HT1080 (cell line): Measurements from ENCODE around the gene DNAJC19. TPM values are rescaled to one million over a fixed set of nuclear protein-coding genes. Genes with fewer than 3 reads are reported as not detected.

ENCODE experiments used
- DNase-seq: peaks from one replicate; pipeline ENCODE4 v3.0.0-alpha.2; 2015; ENCODE audit warnings: low read depth
- total RNA-seq: library from RNA; depleted of rRNA; stranded (reverse); fragments of >200 nt; shearing (Covaris generic); gene quantifications from 2 replicates; pipeline ENCODE4 v1.2.3, GENCODE V29; 2014; rRNA removed

Gene DNAJC19
- total RNA-seq, 1 experiment from 2014 or later = 126 TPM

DNA sequence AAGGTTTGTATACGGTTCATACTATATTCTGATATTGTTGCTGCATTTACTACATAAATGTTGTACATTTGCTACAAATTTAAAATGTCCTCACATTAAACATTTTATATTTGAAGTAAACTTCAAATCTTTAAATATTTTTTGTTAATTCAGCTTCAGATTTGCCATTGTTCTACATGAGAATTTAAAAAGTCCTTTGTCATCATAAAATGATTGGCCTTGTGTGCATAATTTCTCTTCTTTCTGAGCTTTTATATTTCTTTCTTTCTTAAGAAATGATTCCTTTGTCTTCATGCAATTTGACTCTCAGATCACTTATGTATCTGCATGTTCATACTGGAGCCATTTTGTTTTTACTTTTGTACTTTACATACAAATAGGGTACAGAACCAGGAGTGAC is 28.0 kb downstream of the DNAJC19 start:
- DNase-seq = no peak

DNA sequence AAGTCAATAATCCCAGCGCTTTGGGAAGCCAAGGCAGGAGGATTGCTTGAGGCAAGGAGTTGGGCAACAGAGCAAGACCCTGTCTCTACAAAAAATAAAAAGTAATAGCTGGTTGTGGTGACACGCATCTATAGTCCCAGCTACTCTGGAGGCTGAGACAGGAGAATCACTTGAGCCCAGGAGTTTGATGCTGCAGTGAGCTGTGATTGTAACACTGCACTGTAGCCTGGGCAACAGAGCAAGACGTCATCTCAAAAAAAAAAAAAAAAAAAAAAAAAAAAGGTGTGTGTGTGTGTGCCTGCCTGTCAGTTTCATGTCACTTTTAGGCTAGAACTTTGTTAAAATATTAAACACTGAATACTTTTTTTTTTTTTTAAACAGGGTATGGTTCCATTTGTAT is 28.4 kb downstream of the DNAJC19 start:
- no peak for DNase-seq

- no peak for DNase-seq
Measured at GRCh38 chr3:180959691-180960090, 29.8 kb downstream of the DNAJC19 start.

- DNase-seq = no peak
Measured at GRCh38 chr3:180947761-180948390, 41.7 kb downstream of the DNAJC19 start.

- no peak for DNase-seq
Measured at GRCh38 chr3:180940826-180941225, 48.7 kb downstream of the DNAJC19 start.

GRCh38 chr3:180934638-180935037 is 54.9 kb downstream of the DNAJC19 start:
- DNase-seq = no peak

Other genes starting within 250 kb of the DNAJC19 start
- gene FXR1, start 77.1 kb downstream of the DNAJC19 start, total RNA-seq = 162 and 168 TPM in 2 replicates